SK-N-SH (cell line): ENCODE measurements around the gene CCT2.

Source experiments
- CTCF ChIP-seq: fragments of 200-600 bp; sonication (generic); IDR thresholded peaks from 2 replicates; pipeline ENCODE4 v1.6.1; 2017; ENCODE audit warnings: antibody characterized with exemption, mild to moderate bottlenecking, moderate library complexity
- EZH2phosphoT487 ChIP-seq: fragments of 200-600 bp; sonication (generic); IDR thresholded peaks from 2 replicates; pipeline ENCODE4 v1.6.1; 2017; ENCODE audit warnings: low read depth, mixed run types, mild to moderate bottlenecking, antibody characterized with exemption, moderate library complexity, borderline replicate concordance
- IRF3 ChIP-seq: fragments of 150-350 bp; IDR thresholded peaks from 2 replicates; pipeline ENCODE4 v1.6.1; 2016; ENCODE audit warnings: mild to moderate bottlenecking, low read depth, low read length
- JUND ChIP-seq: IDR thresholded peaks from 2 replicates; pipeline ENCODE4 v1.4.0; 2012
- POLR2AphosphoS5 ChIP-seq: IDR thresholded peaks from 2 replicates; pipeline ENCODE4 v1.6.1; 2012; ENCODE audit warnings: low read depth, low read length
- RAD21 ChIP-seq: IDR thresholded peaks from 2 replicates; pipeline ENCODE4 v1.6.1; 2012; ENCODE audit warnings: mild to moderate bottlenecking, low read length
- REST ChIP-seq: IDR thresholded peaks from 2 replicates; pipeline ENCODE4 v1.6.1; 2012; ENCODE audit warnings: mild to moderate bottlenecking, low read depth, low read length, moderate library complexity
- TEAD4 ChIP-seq: IDR thresholded peaks from 2 replicates; pipeline ENCODE4 v1.4.0; 2012; ENCODE audit warnings: mild to moderate bottlenecking, borderline replicate concordance; ENCODE audit not compliant: insufficient read depth
- USF2 ChIP-seq: fragments of 150-350 bp; IDR thresholded peaks from 2 replicates; pipeline ENCODE4 v1.6.1; 2017; ENCODE audit warnings: antibody characterized with exemption, low read length, low read depth, borderline replicate concordance

GRCh38 chr12:69585189-69586062 is at the start of gene CCT2:
- TF ChIP-seq EZH2phosphoT487 (no peak), USF2 (no peak), RAD21 (peak; percentile 36), IRF3 (no peak), CTCF (peak; percentile 45), TEAD4 (no peak), JUND (no peak), REST (no peak), POLR2AphosphoS5 (peak; percentile 98)
